K562 (cell line): Measurements from ENCODE around the gene EPHB2. TPM values are rescaled to one million over a fixed set of nuclear protein-coding genes. Genes with fewer than 3 reads are reported as not detected.
A peak's percentile ranks its signal among the peaks of the same experiment; 100 is the strongest.

Source experiments
- ATAC-seq: fragments of 200-7000 bp; cut with Tn5 transposase; 3 replicates; pipeline ENCODE4 v1.9.1; 2020; ENCODE audit warnings: moderate library complexity
- BruUV-seq: library from RNA; stranded (reverse); fragments of 400-500 nt; replicated peaks from 2 replicates; lab custom pipeline; 2021; lab: Mats Ljungman, UMichigan
- CTCF ChIA-PET: fragments of 300-600 bp; formaldehyde crosslinking; extraction: SDS; loops from one replicate; lab custom pipeline; 2021; ENCODE audit warnings: low intra/inter-chr PET ratio; lab: Yijun Ruan, JAX
- POLR2A ChIA-PET: fragments of 300-600, 350-650 bp; sonication (Branson Sonifier 250); formaldehyde crosslinking; extraction: SDS; loops from one replicate; lab custom pipeline; 2021; ENCODE audit warnings: antibody characterized with exemption, inconsistent platforms; lab: Yijun Ruan, JAX
- DNase-seq, 4 experiments: peaks; one replicate each; pipeline versions ENCODE4 v3.0.0 to v3.0.0-alpha.2; 2011 to 2018; ENCODE audit warnings: low spot score in 3 of 4, mixed read lengths in 3 of 4; ENCODE audit errors: extremely low read depth in 1 of 4
- FAIRE-seq: peaks from 2 replicates; lab custom pipeline; 2011; peaks lifted over from hg19 to GRCh38; lab: Jason Lieb, UNC
- H2AFZ ChIP-seq: 2 replicates; pipeline ENCODE4 v1.6.0; 2011; ENCODE audit warnings: low read depth, low read length, control low read depth, inconsistent platforms
- H3K27ac ChIP-seq: fragments of 200-600 bp; 3 replicates; pipeline ENCODE4 v1.8.0; 2011; ENCODE audit warnings: low read depth, mild to moderate bottlenecking, control low read depth, inconsistent platforms, low read length, moderate library complexity, mixed read lengths; ENCODE audit errors: extremely low read depth
- H3K27me3 ChIP-seq, 2 experiments: fragments of 300-600 bp in 1 of 2; 2 replicates in 1 of 2; 3 replicates in 1 of 2; pipeline versions ENCODE4 v1.6.0 to v1.8.0; 2011; ENCODE audit warnings: inconsistent platforms in 2 of 2, low read length in 2 of 2, mild to moderate bottlenecking in 1 of 2, mixed read lengths in 1 of 2, moderate library complexity in 1 of 2; ENCODE audit not compliant: control insufficient read depth in 2 of 2, insufficient read depth in 2 of 2
- H3K36me3 ChIP-seq: fragments of 300-600 bp; 3 replicates; pipeline ENCODE4 v1.8.0; 2011; ENCODE audit warnings: mild to moderate bottlenecking, low read length, inconsistent platforms; ENCODE audit not compliant: control insufficient read depth, insufficient read depth
- H3K4me1 ChIP-seq, 2 experiments: fragments of 200-600 bp in 1 of 2; replicated peaks in 1 of 2; 2 replicates in 1 of 2; 3 replicates in 1 of 2; pipeline versions ENCODE4 v1.5.1 to v1.8.0; 2011; ENCODE audit warnings: inconsistent platforms in 2 of 2, low read length in 2 of 2, mild to moderate bottlenecking in 1 of 2, mixed read lengths in 1 of 2, moderate library complexity in 1 of 2; ENCODE audit not compliant: control insufficient read depth in 2 of 2, insufficient read depth in 2 of 2
- H3K4me2 ChIP-seq: 2 replicates; pipeline ENCODE4 v1.6.1; 2011; ENCODE audit warnings: low read length, control low read depth, inconsistent platforms, mixed read lengths; ENCODE audit not compliant: insufficient read depth
- H3K4me3 ChIP-seq: fragments of 200-600 bp; sonication (generic), shearing (Covaris generic); 2 replicates; pipeline ENCODE4 v1.5.1; 2016; ENCODE audit warnings: control low read depth, inconsistent platforms
- H3K79me2 ChIP-seq: fragments of 200-600 bp; 3 replicates; pipeline ENCODE4 v1.8.0; 2011; ENCODE audit warnings: low read length, inconsistent platforms; ENCODE audit not compliant: control insufficient read depth, insufficient read depth
- H3K9ac ChIP-seq, 2 experiments: 2 replicates each; pipeline versions ENCODE4 v1.6.0 to v1.6.1; 2011; ENCODE audit warnings: low read depth in 2 of 2, low read length in 2 of 2, control low read depth in 1 of 2, inconsistent platforms in 1 of 2, mild to moderate bottlenecking in 1 of 2, mixed read lengths in 1 of 2; ENCODE audit not compliant: insufficient read depth in 1 of 2
- H3K9me1 ChIP-seq: one replicate; pipeline ENCODE4 v1.6.0; 2011; ENCODE audit warnings: inconsistent platforms, mild to moderate bottlenecking, low read length, moderate library complexity; ENCODE audit not compliant: control insufficient read depth, insufficient read depth
- H3K9me3 ChIP-seq: replicated peaks from 2 replicates; pipeline ENCODE4 v1.5.1; 2011; ENCODE audit warnings: low read depth, low read length, inconsistent platforms; ENCODE audit not compliant: control insufficient read depth, insufficient read depth
- H4K20me1 ChIP-seq: replicated peaks from 2 replicates; pipeline ENCODE4 v1.6.1; 2011; ENCODE audit warnings: low read length, inconsistent platforms, mixed read lengths; ENCODE audit not compliant: control insufficient read depth, insufficient read depth
- ARID2 ChIP-seq: fragments of 450-650 bp; IDR thresholded peaks from 2 replicates; pipeline ENCODE4 v1.6.1; 2017; ENCODE audit warnings: antibody characterized with exemption, mild to moderate bottlenecking
- CCNT2 ChIP-seq: IDR thresholded peaks from 2 replicates; pipeline ENCODE4 v1.6.1; 2011; ENCODE audit warnings: borderline replicate concordance, low read depth, mild to moderate bottlenecking, moderate library complexity, mixed read lengths, low read length; ENCODE audit not compliant: insufficient read length; ENCODE audit errors: extremely low read depth
- CEBPB ChIP-seq: fragments of 450-650 bp; IDR thresholded peaks from 2 replicates; pipeline ENCODE4 v1.6.1; 2016; ENCODE audit warnings: missing genetic modification characterization, missing compliant biosample characterization
- CEBPG ChIP-seq, 3 experiments: fragments of 200-800 bp in 1 of 3; sonication (Bioruptor generic) in 1 of 3; sonication (generic) in 1 of 3; formaldehyde crosslinking in 1 of 3; IDR thresholded peaks in 2 of 3; conservative IDR thresholded peaks in 1 of 3; 2 replicates each; pipeline versions ENCODE4 v1.6.1 to v1.8.0; 2016 to 2022; ENCODE audit warnings: missing compliant biosample characterization in 2 of 3, missing genetic modification characterization in 2 of 3, mild to moderate bottlenecking in 1 of 3, missing genetic modification reagents in 1 of 3
- DIDO1 ChIP-seq: fragments of 450-650 bp; IDR thresholded peaks from 2 replicates; pipeline ENCODE4 v1.6.1; 2016; ENCODE audit warnings: low read depth, missing biosample characterization, missing genetic modification characterization
- DLX4 ChIP-seq: fragments of 250-450 bp; sonication (Bioruptor Pico); IDR thresholded peaks from 2 replicates; pipeline ENCODE4 v1.6.1; 2021; ENCODE audit warnings: mild to moderate bottlenecking
- ETS2 ChIP-seq: IDR thresholded peaks from 2 replicates; pipeline ENCODE4 v1.6.1; 2016; ENCODE audit warnings: borderline replicate concordance, missing genetic modification characterization, mild to moderate bottlenecking, moderate library complexity, missing compliant biosample characterization; ENCODE audit not compliant: poor library complexity, severe bottlenecking
- FOXJ3 ChIP-seq: sonication (generic); formaldehyde crosslinking; IDR thresholded peaks from 2 replicates; pipeline ENCODE4 v1.4.0; 2020; ENCODE audit warnings: mild to moderate bottlenecking, missing genetic modification reagents
- HNRNPUL1 ChIP-seq: fragments of 200-400 bp; formaldehyde crosslinking; IDR thresholded peaks from 2 replicates; pipeline ENCODE4 v1.6.1; 2017; ENCODE audit warnings: low read length
- NCOA2 ChIP-seq, 2 experiments: fragments of 450-650 bp; IDR thresholded peaks; 2 replicates each; pipeline ENCODE4 v1.6.1; 2018; ENCODE audit warnings: mild to moderate bottlenecking in 2 of 2, moderate library complexity in 1 of 2; ENCODE audit not compliant: partially characterized antibody in 2 of 2
- NR4A1 ChIP-seq, 2 experiments: fragments of 250-450 bp in 1 of 2; fragments of 450-650 bp in 1 of 2; sonication (Bioruptor Pico) in 1 of 2; IDR thresholded peaks; 2 replicates each; pipeline versions ENCODE4 v1.4.0 to v1.6.1; 2016 to 2020; ENCODE audit warnings: mild to moderate bottlenecking in 2 of 2, missing compliant biosample characterization in 1 of 2, missing genetic modification characterization in 1 of 2, moderate library complexity in 1 of 2
- POLR2A ChIP-seq: fragments of 450-650 bp; conservative IDR thresholded peaks from 2 replicates; pipeline ENCODE4 v1.6.1; 2016
- SMC3 ChIP-seq: conservative IDR thresholded peaks from 2 replicates; pipeline ENCODE4 v1.6.1; 2011; ENCODE audit warnings: low read depth, low read length, improper control_type of control experiment; ENCODE audit not compliant: insufficient read depth
- TFAM ChIP-seq: fragments of 250-450 bp; sonication (Bioruptor Pico); conservative IDR thresholded peaks from 2 replicates; pipeline ENCODE4 v1.5.0; 2021; ENCODE audit warnings: mild to moderate bottlenecking, moderate library complexity
- ZBTB9 ChIP-seq: fragments of 450-650 bp; formaldehyde crosslinking; IDR thresholded peaks from 2 replicates; pipeline ENCODE4 v1.4.0; 2020; ENCODE audit warnings: mild to moderate bottlenecking, moderate library complexity
- ZC3H11A ChIP-seq: IDR thresholded peaks from 2 replicates; pipeline ENCODE4 v1.6.1; 2012; ENCODE audit warnings: low read depth, low read length, improper control_type of control experiment
- ZKSCAN3 ChIP-seq: fragments of 250-450 bp; sonication (Bioruptor Pico); IDR thresholded peaks from 2 replicates; pipeline ENCODE4 v1.4.0; 2020
- ZNF354B ChIP-seq: fragments of 250-450 bp; sonication (Bioruptor Pico); IDR thresholded peaks from 2 replicates; pipeline ENCODE4 v1.4.0; 2020
- ZNF77 ChIP-seq: fragments of 250-450 bp; sonication (Bioruptor Pico); IDR thresholded peaks from 2 replicates; pipeline ENCODE4 v1.5.0; 2020
- ZZZ3 ChIP-seq: fragments of 450-650 bp; IDR thresholded peaks from 2 replicates; pipeline ENCODE4 v1.6.1; 2016; ENCODE audit warnings: antibody characterized with exemption, mild to moderate bottlenecking, moderate library complexity
- WGBS: fragments of 100-300 bp; shearing (Covaris generic); methylation state at CpG from one replicate; pipeline ENCODE4 v1.1.6; 2016; ENCODE audit warnings: low coverage, mixed read lengths; ENCODE audit not compliant: insufficient coverage; ENCODE audit errors: missing lambda C conversion rate; 5-methylcytosine and 5-hydroxymethylcytosine counted together
- in situ Hi-C: fragments of 300-500 bp; cut with MboI; formaldehyde crosslinking; loops from 4 replicates; pipeline ENCODE4 v1.15.0; 2018; ENCODE audit warnings: inconsistent platforms, mixed read lengths
- intact Hi-C: fragments of 100-400 bp; cut with micrococcal nuclease; formaldehyde crosslinking; loops from 2 replicates; pipeline ENCODE4 v1.14.2; 2022
- polyA plus RNA-seq, 8 experiments: library from polyadenylated mRNA; depleted of rRNA in 4 of 8; stranded (reverse) in 5 of 8; unstranded in 3 of 8; fragments of >200 nt; fragmentation: Nextera tagmentation in 2 of 8; fragmentation: Illumina TruSeq in 1 of 8; extraction: Ambion mirVana in 2 of 8; extraction: Trizol in 1 of 8; gene quantifications; 2 replicates each; pipeline versions ENCODE4 v1.2.1 to v1.2.3, GENCODE V29; 2011 to 2014; ENCODE audit warnings: inconsistent platforms in 1 of 8, missing spikeins in 1 of 8
- total RNA-seq, 7 experiments: library from RNA; depleted of rRNA in 6 of 7; stranded (reverse); fragments of >200 nt in 6 of 7; fragmentation: Illumina TruSeq in 2 of 7; extraction: Trizol in 2 of 7; gene quantifications; 2 replicates each; pipeline versions ENCODE4 v1.2.1 to v1.2.3, GENCODE V29; 2011 to 2021; ENCODE audit warnings: low replicate concordance in 1 of 7

The EPHB2 gene
- total and polyA plus RNA-seq, 9 of the 15 experiments (the other 6 are each of a cell fraction or from before 2014, with no cell fraction given): not detected

- no peak for TF ChIP-seq NCOA2 (IDR thresholded peaks at IDR 0.05; ENCODE audit: partially characterized antibody in 2 of 2)
Measured at GRCh38 chr1:22788254-22788661, 77.6 kb downstream of the EPHB2 start (continued).

- no peak for FAIRE-seq
- ATAC-seq: no peak
- no peak for DNase-seq
- H2AFZ ChIP-seq: no peak overlapping the region
- H3K4me2 ChIP-seq: no peak overlapping the region
- intact Hi-C loops: no loop called here
- no TSS peak for BruUV-seq
- peaks cover 14 to 31% of the 10 kb centered on the region in 2 experiments for H3K27me3 ChIP-seq
- H3K9ac ChIP-seq: no peak overlapping the region
- H3K36me3 ChIP-seq: no peaks in the 10 kb centered on the region
- in situ Hi-C loops: no loop called here
- ChIA-PET CTCF (no interaction called here), POLR2A (no interaction called here)
- no peaks in the 10 kb centered on the region for H3K9me3 ChIP-seq
- WGBS: 0% methylated on average over 6 of the region's 6 CpGs
- H3K27ac ChIP-seq: no peak overlapping the region
- H3K79me2 ChIP-seq: no peaks in the 10 kb centered on the region
- H3K4me1 ChIP-seq: peaks cover 0 to 4% of the 10 kb centered on the region in 2 experiments; a peak in 1 of 5 replicates
- peaks cover 22% of the 10 kb centered on the region for H4K20me1 ChIP-seq
- H3K4me3 ChIP-seq: no peak overlapping the region
- no peaks in the 10 kb centered on the region for H3K9me1 ChIP-seq
- no peak for TF ChIP-seq HNRNPUL1
- no peak for TF ChIP-seq CCNT2
- no peak for TF ChIP-seq CEBPG (CRISPR knock-in tag; IDR thresholded peaks at IDR 0.05)
- TF ChIP-seq CEBPG (tag; conservative IDR thresholded peaks at IDR 0.05 in 1 of 2, IDR thresholded peaks at IDR 0.05 in 1 of 2): 0 out of 4 replicates have a peak, but pooled peaks of 1 of the 2 experiments have one; percentile 33
- TF ChIP-seq DIDO1: no peak
- TF ChIP-seq ARID2: no peak
- TF ChIP-seq ZKSCAN3: no peak
- TF ChIP-seq POLR2A: no peak
- TF ChIP-seq CEBPB: peak; percentile 21; the same call in 1 of the 2 replicates
- no peak for TF ChIP-seq TFAM (CRISPR knock-in tag)
- no peak for TF ChIP-seq SMC3
- TF ChIP-seq ZNF77 (CRISPR knock-in tag): no peak
- no peak for TF ChIP-seq ZNF354B (CRISPR knock-in tag)
- TF ChIP-seq ZBTB9 (CRISPR knock-in tag): no peak
- no peak for TF ChIP-seq ZZZ3
- no peak for TF ChIP-seq ZC3H11A
- no peak for TF ChIP-seq ETS2 (tag)
- no peak for TF ChIP-seq FOXJ3 (CRISPR knock-in tag)
- no peak for TF ChIP-seq DLX4 (CRISPR knock-in tag)
- TF ChIP-seq NR4A1 (CRISPR knock-in tag; IDR thresholded peaks at IDR 0.05): no peak
- no peak for TF ChIP-seq NR4A1 (tag; IDR thresholded peaks at IDR 0.05)
Measured at GRCh38 chr1:22789356-22789994, 78.8 kb downstream of the EPHB2 start.
